Endothelial cell of umbilical vein (primary cell): ENCODE measurements around the gene BRWD1. TPM values are rescaled to one million over a fixed set of nuclear protein-coding genes. Genes with fewer than 3 reads are reported as not detected.

Experiments used
- BruUV-seq: library from RNA; stranded (reverse); fragments of 400-500 nt; replicated peaks from 2 replicates; lab custom pipeline; 2021; lab: Mats Ljungman, UMichigan
- CTCF ChIA-PET: fragments of 300-600, 350-600 bp; sonication (Branson Sonifier 250); formaldehyde crosslinking; loops from one replicate; lab custom pipeline; 2021; ENCODE audit warnings: antibody characterized with exemption, inconsistent platforms; lab: Charles Lee
- POLR2A ChIA-PET: fragments of 300-600, 350-600 bp; sonication (Branson Sonifier 250); formaldehyde crosslinking; loops from one replicate; lab custom pipeline; 2021; ENCODE audit warnings: antibody characterized with exemption, inconsistent platforms; lab: Charles Lee
- DNase-seq: peaks from one replicate; pipeline ENCODE4 v3.0.0-alpha.2; 2011; ENCODE audit warnings: low read depth, low spot score
- FAIRE-seq: peaks from 2 replicates; lab custom pipeline; 2011; peaks lifted over from hg19 to GRCh38; lab: Jason Lieb, UNC
- H2AFZ ChIP-seq: 2 replicates; pipeline ENCODE4 v1.6.0; 2012; ENCODE audit warnings: low read depth, low read length, control low read depth, inconsistent platforms
- H3K27ac ChIP-seq: 2 replicates; pipeline ENCODE4 v1.5.1; 2011; ENCODE audit warnings: low read depth, mild to moderate bottlenecking, control low read depth, low read length, moderate library complexity; ENCODE audit not compliant: insufficient read depth
- H3K27me3 ChIP-seq, 2 experiments: 2 replicates each; pipeline versions ENCODE4 v1.6.0 to v1.6.1; 2011; ENCODE audit warnings: low read length in 2 of 2, mixed read lengths in 1 of 2; ENCODE audit not compliant: control insufficient read depth in 2 of 2, insufficient read depth in 2 of 2
- H3K36me3 ChIP-seq, 2 experiments: 2 replicates in 1 of 2; 3 replicates in 1 of 2; pipeline ENCODE4 v1.5.1; 2011; ENCODE audit warnings: low read length in 2 of 2, mild to moderate bottlenecking in 1 of 2, moderate library complexity in 1 of 2; ENCODE audit not compliant: control insufficient read depth in 2 of 2, insufficient read depth in 2 of 2; ENCODE audit errors: extremely low read depth in 1 of 2
- H3K4me1 ChIP-seq: 3 replicates; pipeline ENCODE4 v1.5.1; 2011; ENCODE audit warnings: mild to moderate bottlenecking, low read length; ENCODE audit not compliant: control insufficient read depth, insufficient read depth; ENCODE audit errors: extremely low read depth
- H3K4me2 ChIP-seq: 2 replicates; pipeline ENCODE4 v1.6.1; 2011; ENCODE audit warnings: low read length, control low read depth, mixed read lengths; ENCODE audit not compliant: insufficient read depth
- H3K4me3 ChIP-seq, 3 experiments: fragments of 200-600 bp in 1 of 3; sonication (generic), shearing (Covaris generic) in 1 of 3; replicated peaks in 1 of 3; 2 replicates each; pipeline ENCODE4 v1.5.1; 2011 to 2016; ENCODE audit warnings: control low read depth in 3 of 3, low read length in 3 of 3, mild to moderate bottlenecking in 2 of 3, inconsistent platforms in 1 of 3, low read depth in 1 of 3, moderate library complexity in 1 of 3; ENCODE audit not compliant: insufficient read depth in 1 of 3
- H3K79me2 ChIP-seq: 2 replicates; pipeline ENCODE4 v1.6.0; 2012; ENCODE audit warnings: low read length, inconsistent platforms; ENCODE audit not compliant: control insufficient read depth, insufficient read depth
- H3K9ac ChIP-seq: replicated peaks from 2 replicates; pipeline ENCODE3; 2011; ENCODE audit warnings: low read length, control low read depth; ENCODE audit not compliant: insufficient read depth; ENCODE audit errors: extremely low read depth
- H3K9me1 ChIP-seq: replicated peaks from 3 replicates; pipeline ENCODE4 v1.6.0; 2011; ENCODE audit warnings: mild to moderate bottlenecking, low read length; ENCODE audit not compliant: control insufficient read depth, insufficient read depth; ENCODE audit errors: extremely low read depth
- H3K9me3 ChIP-seq: replicated peaks from 2 replicates; pipeline ENCODE4 v1.5.1; 2012; ENCODE audit warnings: low read length, inconsistent platforms; ENCODE audit not compliant: control insufficient read depth, insufficient read depth
- H4K20me1 ChIP-seq: replicated peaks from 2 replicates; pipeline ENCODE3; 2011; ENCODE audit warnings: mild to moderate bottlenecking, low read length; ENCODE audit not compliant: control insufficient read depth, insufficient read depth; ENCODE audit errors: extremely low read depth
- EZH2 ChIP-seq: IDR thresholded peaks from 2 replicates; pipeline ENCODE4 v1.6.1; 2012; ENCODE audit warnings: borderline replicate concordance, low read depth, mild to moderate bottlenecking, moderate library complexity, low read length, inconsistent platforms; ENCODE audit not compliant: severe bottlenecking
- FOS ChIP-seq: IDR thresholded peaks from 2 replicates; pipeline ENCODE4 v1.6.1; 2011; ENCODE audit warnings: mild to moderate bottlenecking, low read length, moderate library complexity, borderline replicate concordance; ENCODE audit not compliant: insufficient read depth
- GATA2 ChIP-seq: IDR thresholded peaks from 2 replicates; pipeline ENCODE4 v1.7.0; 2011; ENCODE audit warnings: low read depth, mild to moderate bottlenecking, moderate library complexity, mixed read lengths, low read length; ENCODE audit not compliant: insufficient read length, insufficient read depth
- JUN ChIP-seq: IDR thresholded peaks from 2 replicates; pipeline ENCODE4 v1.6.1; 2011; ENCODE audit warnings: borderline replicate concordance, low read depth; ENCODE audit not compliant: insufficient read length, insufficient read depth
- MAX ChIP-seq: IDR thresholded peaks from 2 replicates; pipeline ENCODE4 v1.6.1; 2011; ENCODE audit not compliant: insufficient read depth, insufficient read length
- POLR2A ChIP-seq: IDR thresholded peaks from 2 replicates; pipeline ENCODE4 v1.6.1; 2012; ENCODE audit warnings: low read depth, mild to moderate bottlenecking, control low read depth, low read length
- POLR2AphosphoS5 ChIP-seq: IDR thresholded peaks from 2 replicates; pipeline ENCODE4 v1.6.1; 2012; ENCODE audit warnings: low read depth, mild to moderate bottlenecking, control low read depth, low read length, moderate library complexity; ENCODE audit not compliant: insufficient read depth
- dilution Hi-C: fragments of 300-500 bp; cut with MboI; formaldehyde crosslinking; loops from one replicate; pipeline ENCODE4 v1.15.0; 2019; ENCODE audit warnings: low sequenced_read_pairs; ENCODE audit not compliant: extremely low pct_ligation_motif_present
- intact Hi-C: fragments of 100-400 bp; cut with micrococcal nuclease; formaldehyde crosslinking; loops from one replicate; pipeline ENCODE4 v1.10.0; 2022
- polyA plus RNA-seq, 4 experiments: library from polyadenylated mRNA; depleted of rRNA in 3 of 4; stranded (reverse) in 3 of 4; unstranded in 1 of 4; fragments of >200 nt; gene quantifications; 2 replicates each; pipeline versions ENCODE4 v1.2.1 to v1.2.3, GENCODE V29; 2011 to 2012; ENCODE audit warnings: missing spikeins in 1 of 4
- total RNA-seq: library from RNA; stranded (reverse); gene quantifications from 2 replicates; pipeline ENCODE4 v1.2.3, GENCODE V29; 2021

BRWD1 gene
- total and polyA plus RNA-seq, 2 donors (not counting 3 experiments of a cell fraction or from before 2014, with no cell fraction given), result 6.1 to 33.2 TPM

- Histone ChIP-seq H3K4me2 (no peak overlapping the region), H3K4me1 (no peaks in the 10 kb centered on the region), H3K27ac (no peak overlapping the region), H2AFZ (no peak overlapping the region), H3K27me3 (no peaks in the 10 kb centered on the region), H4K20me1 (no peaks in the 10 kb centered on the region), H3K9me1 (no peaks in the 10 kb centered on the region), H3K9me3 (no peaks in the 10 kb centered on the region), H3K79me2 (no peaks in the 10 kb centered on the region), H3K4me3 (no peak overlapping the region), H3K36me3 (peaks cover 12% of the 10 kb centered on the region in 2 experiments), H3K9ac (no peak overlapping the region)
- POLR2A ChIA-PET, result no interaction called here
- intact Hi-C loops, result no loop called here
- DNase-seq (no peak), FAIRE-seq (no peak)
- TF ChIP-seq MAX (no peak), GATA2 (no peak), POLR2AphosphoS5 (no peak), EZH2 (no peak), JUN (no peak), POLR2A (no peak)
- CTCF ChIA-PET, result no interaction called here
- dilution Hi-C loops, result no loop called here
- BruUV-seq, result no TSS peak
These were observed 24.4 kb downstream of the BRWD1 start for GRCh38 chr21:39288987-39289386.

DNA sequence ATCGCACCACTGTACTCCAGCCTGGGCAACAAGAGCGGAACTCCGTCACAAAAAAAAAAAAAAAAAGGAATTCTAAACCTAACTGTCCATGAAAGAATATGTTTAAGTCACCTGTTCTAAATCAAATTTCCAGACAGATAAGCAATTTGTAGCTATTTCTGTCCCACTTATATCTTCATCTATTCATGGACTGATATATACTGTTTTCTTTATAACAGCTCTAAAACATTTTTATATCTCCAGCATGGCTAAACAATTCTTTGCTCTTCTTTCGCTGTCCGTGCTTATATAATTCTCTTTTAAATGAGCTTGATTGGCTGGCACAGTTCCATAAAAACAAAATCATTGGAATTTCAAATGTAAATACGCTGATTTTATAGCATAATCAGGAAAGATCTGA, 30.5 kb downstream of the BRWD1 start:
- H3K4me1 ChIP-seq, result no peaks in the 10 kb centered on the region
- POLR2A ChIA-PET, result interaction anchor here (0.6 kb wide), 2 partner anchors 22 to 105 kb away, joined by 4 to 7 read pairs; no protein-coding TSS in a partner anchor
- intact Hi-C loops, result no loop called here
- H2AFZ ChIP-seq, result no peak overlapping the region
- FAIRE-seq (peak; percentile 64), DNase-seq (no peak)
- H3K27ac ChIP-seq, result no peak overlapping the region
- H4K20me1 ChIP-seq, result no peaks in the 10 kb centered on the region
- H3K27me3 ChIP-seq, result no peaks in the 10 kb centered on the region
- H3K4me3 ChIP-seq, result no peak overlapping the region
- H3K9ac ChIP-seq, result no peak overlapping the region
- H3K79me2 ChIP-seq, result no peaks in the 10 kb centered on the region
- H3K4me2 ChIP-seq, result no peak overlapping the region
- TF ChIP-seq POLR2A (no peak), FOS (no peak)
- no peaks in the 10 kb centered on the region for H3K9me3 ChIP-seq
- H3K36me3 ChIP-seq, result peaks cover under 1 to 6% of the 10 kb centered on the region in 2 experiments
- dilution Hi-C loops, result no loop called here
- CTCF ChIA-PET, result interaction anchor here (1.0 to 1.6 kb wide), 4 partner anchors 14 to 158 kb away, joined by 3 to 4 read pairs (median 3); no protein-coding TSS in a partner anchor
- BruUV-seq, result no TSS peak
- H3K9me1 ChIP-seq, result no peaks in the 10 kb centered on the region
